Brain pericyte (primary cell): ENCODE measurements around the gene TMEM92.
"Not testable (repeated sequence)": the region's sequence is repeated elsewhere in the genome, so short reads cannot be mapped to it uniquely, and the experiment has no call there.

ENCODE experiments used
- DNase-seq: peaks from one replicate; pipeline ENCODE4 v3.0.0-alpha.2; 2012; ENCODE audit warnings: low read depth, low spot score

The TMEM92 gene

GRCh38 chr17:50300824-50301223 lies 26.6 kb downstream of the TMEM92 start:
- not testable (repeated sequence) for DNase-seq

- no peak for DNase-seq
Measured at GRCh38 chr17:50301891-50302584, 27.8 kb downstream of the TMEM92 start.

GRCh38 chr17:50303051-50303450 lies 28.8 kb downstream of the TMEM92 start:
- no peak for DNase-seq

- DNase-seq = no peak
Measured at GRCh38 chr17:50303596-50303995, 29.3 kb downstream of the TMEM92 start.

- DNase-seq = no peak
Measured at GRCh38 chr17:50304781-50305404, 30.6 kb downstream of the TMEM92 start.

- no peak for DNase-seq
Measured at GRCh38 chr17:50307654-50308053, 33.4 kb downstream of the TMEM92 start.

- no peak for DNase-seq
Measured at GRCh38 chr17:50308666-50309065, 34.4 kb downstream of the TMEM92 start.

- DNase-seq = no peak
Measured at GRCh38 chr17:50310455-50311111, 36.3 kb downstream of the TMEM92 start.

GRCh38 chr17:50311112-50311460 lies 36.8 kb downstream of the TMEM92 start:
- DNase-seq = no peak

- DNase-seq = no peak
Measured at GRCh38 chr17:50311483-50311882, 37.2 kb downstream of the TMEM92 start.

GRCh38 chr17:50312308-50312707 lies 38.0 kb downstream of the TMEM92 start:
- no peak for DNase-seq

- DNase-seq = no peak
Measured at GRCh38 chr17:50314456-50315011, 40.3 kb downstream of the TMEM92 start.

GRCh38 chr17:50316016-50316587 lies 41.8 kb downstream of the TMEM92 start:
- no peak for DNase-seq

- DNase-seq = not testable (repeated sequence)
Measured at GRCh38 chr17:50316660-50317059, 42.4 kb downstream of the TMEM92 start.

GRCh38 chr17:50317121-50317520 lies 42.9 kb downstream of the TMEM92 start:
- DNase-seq = no peak

- DNase-seq = no peak
Measured at GRCh38 chr17:50318501-50319285, 44.4 kb downstream of the TMEM92 start.

GRCh38 chr17:50319306-50320004 lies 45.2 kb downstream of the TMEM92 start:
- no peak for DNase-seq

GRCh38 chr17:50322271-50322670 lies 48.0 kb downstream of the TMEM92 start:
- no peak for DNase-seq

- no peak for DNase-seq
Measured at GRCh38 chr17:50323060-50323459, 48.8 kb downstream of the TMEM92 start.

GRCh38 chr17:50325906-50326305 lies 51.6 kb downstream of the TMEM92 start:
- no peak for DNase-seq

GRCh38 chr17:50326831-50327364 lies 52.6 kb downstream of the TMEM92 start:
- DNase-seq = no peak
